NCI-H2227 treated with DMSO at 0.1 percent for 48 hours (cell line): ENCODE data around the gene APOC3.

Experiments used
- DNase-seq: peaks from one replicate; lab custom pipeline; 2025; lab: John Stamatoyannopoulos, UW

APOC3 gene

GRCh38 chr11:116875194-116875593 is 45.5 kb downstream of the APOC3 start:
- DNase-seq = no peak

- no peak for DNase-seq
Measured at GRCh38 chr11:116876656-116877055, 46.9 kb downstream of the APOC3 start.

GRCh38 chr11:116879800-116880625 is 50.3 kb downstream of the APOC3 start:
- peak; percentile 31 for DNase-seq

GRCh38 chr11:116881143-116881542 is 51.4 kb downstream of the APOC3 start:
- no peak for DNase-seq

GRCh38 chr11:116882386-116882785 is 52.7 kb downstream of the APOC3 start:
- no peak for DNase-seq
